Activated CD4-positive, alpha-beta T cell treated with anti-CD3 and anti-CD28 coated beads for 1 hour (primary cell): ENCODE results near the gene BRD9.
"Not testable (repeated sequence)": the region's sequence is repeated elsewhere in the genome, so short reads cannot be mapped to it uniquely, and the experiment has no call there.

Experiments
- DNase-seq: peaks from one replicate; pipeline ENCODE4 v3.0.0-alpha.2; 2020

Gene BRD9

DNA sequence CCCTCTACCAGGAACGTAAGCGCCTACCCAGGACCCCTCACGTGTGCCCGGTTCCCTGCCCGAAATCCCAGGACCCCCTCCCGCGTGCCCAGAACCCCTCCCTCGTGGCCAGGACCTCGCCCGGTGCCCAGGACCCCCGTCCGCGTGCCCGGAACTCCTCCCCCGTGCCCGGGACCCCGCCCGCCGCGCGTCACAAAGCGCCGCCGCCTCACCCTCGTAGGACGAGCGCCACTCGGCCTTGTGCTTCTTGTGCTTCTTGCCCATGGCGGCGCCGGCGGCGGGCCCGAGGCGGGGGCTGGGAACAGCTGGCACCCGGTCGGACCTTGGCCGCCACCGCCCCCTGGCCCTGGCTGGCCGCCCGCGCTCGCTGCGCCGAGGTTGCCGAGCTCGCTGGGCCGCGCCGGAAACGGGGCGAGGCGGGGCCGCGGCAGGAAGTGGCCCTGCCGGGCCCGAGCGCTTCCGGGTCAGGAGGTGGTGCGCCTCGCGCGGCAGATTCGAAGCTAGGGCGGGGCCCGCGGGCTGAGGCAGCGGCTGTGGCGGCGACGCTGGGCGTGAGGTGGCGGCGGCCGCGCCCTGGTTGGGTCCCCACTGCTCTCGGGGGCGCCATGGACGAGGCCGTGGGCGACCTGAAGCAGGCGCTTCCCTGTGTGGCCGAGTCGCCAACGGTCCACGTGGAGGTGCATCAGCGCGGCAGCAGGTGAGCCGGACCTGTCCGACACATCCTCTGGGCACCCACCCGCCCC, at the start of gene BRD9, which contains the start of gene TRIP13:
BRD9 (minus strand) TSS at position 408 of the 743 bp plus-strand sequence; CDS start at position 264, 144 bp downstream.
TRIP13 (plus strand) TSS at position 491 of the 743 bp plus-strand sequence; CDS start at position 606, 115 bp downstream.
- DNase-seq, result peak; percentile 73

DNA sequence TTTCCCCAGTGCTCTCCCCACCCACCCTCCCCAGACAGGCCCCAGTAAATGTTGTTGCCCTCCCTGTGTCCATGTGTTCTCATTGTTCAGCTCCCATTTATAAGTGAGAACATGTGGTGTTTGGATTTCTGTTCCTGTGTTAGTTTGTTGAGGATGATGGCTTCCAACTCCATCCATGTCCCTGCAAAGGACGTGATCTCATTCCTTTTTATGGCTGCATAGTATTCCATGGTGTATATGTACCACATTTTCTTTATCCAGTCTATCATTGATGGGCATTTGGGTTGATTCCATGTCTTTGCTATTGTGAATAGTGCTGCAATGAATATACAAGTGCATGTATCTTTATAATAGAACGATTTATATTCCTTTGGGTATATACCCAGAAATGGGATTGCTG, 48.1 kb upstream of the BRD9 start:
- not testable (repeated sequence) for DNase-seq

DNA sequence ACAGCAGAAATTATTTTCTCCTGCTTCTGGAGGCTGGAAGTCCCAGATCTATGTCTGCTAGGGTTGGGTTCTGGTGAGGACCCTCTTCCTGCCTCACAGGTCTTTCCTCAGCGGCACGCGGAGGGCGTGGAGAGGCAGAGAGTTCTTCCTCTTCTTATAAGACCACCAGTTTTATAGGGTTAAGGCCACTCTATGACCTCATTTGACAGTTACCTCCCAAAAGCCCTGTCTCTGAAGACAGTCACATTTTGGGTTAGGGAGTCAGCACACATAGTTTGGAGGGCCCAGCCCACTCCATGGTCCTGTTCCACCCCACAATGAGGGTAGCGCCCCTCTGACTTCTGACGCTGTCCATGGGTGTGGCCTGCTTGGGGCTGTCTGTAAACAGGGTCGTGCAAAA, 46.8 kb upstream of the BRD9 start:
- no peak for DNase-seq

DNA sequence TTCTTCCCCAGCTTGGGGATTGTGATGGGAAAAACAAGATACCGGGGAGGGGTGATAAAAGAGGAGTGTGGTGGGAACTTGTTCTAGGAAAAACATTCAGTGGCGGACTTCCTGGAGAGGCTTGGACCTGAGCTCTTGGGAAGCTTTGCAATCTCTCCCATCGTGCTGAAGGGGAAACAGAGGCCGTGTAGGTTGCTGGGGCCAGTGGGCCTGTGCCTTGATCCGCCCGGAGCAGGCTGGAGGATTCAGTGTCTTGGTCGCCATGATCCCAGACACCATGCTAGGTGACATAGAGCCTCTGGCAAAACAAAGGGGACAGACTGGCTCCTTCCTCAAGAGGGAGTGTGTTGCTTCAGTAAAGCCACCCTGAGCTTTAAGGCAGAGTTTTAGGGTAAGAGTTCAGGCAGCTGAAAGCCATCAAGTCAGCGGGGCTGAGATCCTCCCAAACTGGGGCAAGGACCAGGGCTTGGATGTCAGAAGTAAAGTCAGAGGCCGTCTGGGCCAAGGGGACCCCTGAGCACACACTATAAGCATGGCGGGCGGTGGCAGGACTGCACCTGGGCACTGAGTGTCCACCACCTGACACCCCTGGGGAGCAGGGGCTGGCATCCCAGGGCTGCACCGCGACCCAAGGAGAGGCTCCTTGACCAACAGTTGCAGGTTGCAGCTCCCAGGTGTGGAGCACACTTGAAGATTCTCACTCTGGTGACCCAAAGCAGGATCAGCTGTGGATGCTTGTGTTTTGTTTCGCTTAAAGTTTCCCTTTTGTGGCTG, 44.7 kb upstream of the BRD9 start:
- DNase-seq, result no peak

DNA sequence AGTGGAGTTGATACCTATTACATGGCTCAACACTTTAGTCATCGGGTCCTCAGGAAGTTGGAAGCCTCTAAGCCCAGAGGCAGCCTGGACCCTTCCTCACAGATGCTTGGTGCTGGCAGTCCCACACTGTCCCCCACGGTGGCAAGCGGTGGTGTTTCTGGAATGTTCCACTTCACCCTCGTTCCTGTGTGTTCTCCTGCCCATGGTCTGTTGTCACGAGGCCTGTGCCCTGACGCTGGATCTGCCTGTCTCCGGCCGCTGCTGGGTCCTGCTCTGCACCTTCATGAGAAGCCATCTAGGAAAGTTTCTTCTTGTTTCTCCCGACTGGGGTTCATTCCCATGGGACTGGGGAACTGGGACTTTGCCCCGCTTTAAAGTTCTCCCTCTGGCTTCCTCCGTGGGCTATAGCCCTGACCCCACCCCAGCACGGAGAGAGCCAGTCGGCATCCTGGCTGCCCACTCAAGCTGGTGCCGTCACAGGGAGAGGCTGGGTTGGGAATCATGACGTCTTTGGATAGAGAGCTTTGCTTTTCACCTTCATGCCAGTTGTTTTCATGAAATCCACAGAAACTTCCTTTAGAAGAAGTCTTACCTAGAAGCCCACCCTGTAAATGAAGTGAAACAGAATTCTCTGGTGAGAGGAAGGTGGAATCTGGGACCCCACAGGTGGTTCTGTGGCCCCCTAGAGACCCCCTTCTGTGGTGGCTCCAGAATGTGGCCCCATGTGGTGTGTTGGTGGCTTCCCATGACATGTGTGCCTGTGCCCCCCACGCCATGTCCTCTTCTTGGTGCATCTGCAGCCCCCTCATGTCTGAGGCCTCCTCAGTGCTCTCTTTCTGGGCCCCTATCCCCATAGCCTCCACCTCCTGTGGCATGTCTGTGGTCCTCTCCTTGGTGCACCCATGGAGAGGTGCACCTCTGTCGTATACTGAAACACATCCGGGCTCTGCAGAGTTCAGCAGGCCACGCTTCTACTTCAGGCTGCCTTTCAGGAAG, 43.8 kb upstream of the BRD9 start:
- no peak for DNase-seq

DNA sequence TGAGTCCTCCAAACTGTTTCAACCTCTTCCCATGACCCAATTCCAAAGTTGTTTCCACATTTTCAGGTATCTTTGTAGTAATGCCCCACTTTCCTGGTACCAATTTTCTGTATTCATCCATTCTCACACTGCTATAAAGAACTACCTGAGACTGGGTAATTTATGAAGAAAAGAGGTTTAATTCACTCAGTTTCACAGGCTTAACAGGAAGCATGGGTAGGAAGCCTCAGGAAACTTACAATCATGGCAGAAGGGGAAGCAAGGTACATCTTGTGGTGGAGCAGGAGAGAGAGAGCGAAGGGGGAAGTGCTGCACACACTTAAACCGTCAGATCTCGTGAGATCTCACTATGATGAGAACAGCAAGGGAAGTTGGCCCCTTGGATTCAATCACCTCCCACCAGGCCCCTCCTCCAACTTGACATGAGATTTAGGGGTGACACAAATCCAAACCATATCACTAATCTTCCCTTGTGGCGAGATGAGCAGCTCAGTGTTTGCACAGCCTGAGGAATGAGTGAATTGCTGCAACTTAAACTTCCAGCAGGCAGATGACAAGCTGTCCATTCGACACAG, 43.0 kb upstream of the BRD9 start:
- no peak for DNase-seq

DNA sequence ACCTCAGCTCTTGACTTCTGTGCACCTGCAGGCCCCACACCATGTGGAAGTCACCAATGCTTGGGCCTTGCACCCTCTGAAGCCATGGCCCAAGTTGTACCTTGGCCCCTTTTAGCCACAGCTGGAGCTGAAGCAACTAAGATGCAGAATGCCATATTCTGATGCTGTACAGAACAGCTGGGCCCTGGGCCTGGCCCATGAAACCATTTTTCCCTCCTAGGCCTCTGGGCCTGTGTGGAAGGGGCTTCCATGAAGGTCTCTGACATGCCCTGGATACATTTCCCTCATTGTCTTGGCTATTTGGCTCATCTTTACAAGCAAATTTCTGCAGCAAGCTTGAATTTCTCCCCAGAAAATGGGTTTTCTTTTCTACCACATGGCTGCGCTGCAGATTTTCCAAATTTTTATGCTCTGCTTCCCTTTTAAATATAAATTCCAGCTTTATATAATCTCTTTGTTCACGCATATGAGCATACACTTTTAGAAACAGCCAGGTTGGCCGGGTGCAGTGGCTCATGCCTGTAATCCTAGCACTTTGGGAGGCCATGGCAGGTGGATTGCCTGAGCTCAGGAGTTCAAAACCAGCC, 41.9 kb upstream of the BRD9 start:
- DNase-seq, result not testable (repeated sequence)

DNA sequence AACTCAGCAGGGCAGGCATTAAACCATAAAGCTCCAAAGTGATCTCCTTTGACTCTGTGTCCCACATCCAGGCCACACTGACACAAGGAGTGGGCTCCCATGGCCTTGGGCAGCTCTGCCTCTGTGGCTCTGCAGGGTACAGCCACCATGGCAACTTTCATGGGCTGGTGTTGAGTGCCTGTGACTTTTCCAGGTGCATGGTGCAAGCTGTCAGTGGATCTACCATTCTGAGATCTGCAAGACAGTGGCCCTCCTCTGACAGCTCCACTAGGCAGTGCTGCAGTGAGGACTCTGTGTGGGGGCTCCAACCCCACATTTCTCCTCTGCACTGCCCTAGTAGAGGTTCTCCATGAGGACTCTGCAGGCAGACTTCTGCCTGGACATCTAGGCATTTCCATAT, 41.4 kb upstream of the BRD9 start:
- DNase-seq, result not testable (repeated sequence)

DNA sequence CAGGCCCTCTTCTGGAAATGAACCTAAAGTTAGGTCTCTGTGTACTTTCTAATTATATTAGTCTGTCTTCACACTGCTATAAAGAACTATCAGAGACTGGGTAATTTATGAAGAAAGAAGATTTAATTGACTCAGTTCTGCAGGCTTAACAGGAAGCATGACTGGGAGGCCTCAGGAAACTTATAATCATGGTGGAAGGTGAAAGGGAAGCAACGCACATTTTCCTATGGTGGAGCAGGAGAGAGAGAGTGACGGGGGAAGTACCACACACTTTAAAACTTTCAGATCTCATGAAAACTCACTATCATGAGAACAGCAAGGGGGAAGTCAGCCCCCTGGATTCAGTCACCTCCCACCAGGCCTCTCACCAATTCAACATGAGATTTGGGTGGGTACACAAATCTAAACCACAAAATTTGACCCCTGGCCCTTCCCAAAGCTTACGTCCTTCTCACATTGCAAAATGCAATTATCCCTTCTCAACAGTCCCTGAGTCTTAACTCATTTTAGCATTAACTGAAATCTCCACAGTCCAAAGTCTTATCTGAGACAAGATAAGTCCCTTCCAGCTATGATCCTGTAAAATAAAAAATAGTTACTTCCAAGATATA, 40.8 kb upstream of the BRD9 start:
- DNase-seq, result no peak

DNA sequence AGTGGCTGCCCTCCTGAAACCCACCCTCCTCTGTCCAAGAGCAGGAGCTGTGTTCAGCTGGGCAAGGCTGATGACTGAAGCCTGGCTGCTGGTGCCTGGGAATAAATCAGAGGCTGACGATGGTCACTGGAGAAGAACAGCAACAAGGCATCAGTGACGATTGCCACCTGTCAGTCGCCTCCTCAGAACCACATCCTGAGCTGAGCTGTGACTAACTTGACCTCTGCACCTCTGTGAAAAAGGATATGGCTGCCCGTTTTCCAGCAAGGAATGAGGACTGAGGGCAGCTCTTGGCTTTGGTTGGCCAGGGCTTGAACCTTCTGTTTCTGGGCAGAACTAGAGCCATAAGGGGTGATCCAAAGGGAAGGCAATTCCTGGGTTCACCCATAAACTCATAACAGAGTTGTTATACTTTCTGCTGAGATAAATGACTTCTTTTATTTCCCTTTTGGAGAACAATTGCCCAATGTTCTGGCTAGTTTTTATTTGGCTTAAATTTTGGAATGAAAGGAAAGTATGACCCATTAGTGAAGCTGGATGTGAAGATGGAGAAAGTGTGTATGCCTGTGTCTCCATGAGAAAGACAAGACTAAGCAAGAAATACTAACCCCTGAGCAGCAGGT, 40.1 kb upstream of the BRD9 start:
- no peak for DNase-seq

DNA sequence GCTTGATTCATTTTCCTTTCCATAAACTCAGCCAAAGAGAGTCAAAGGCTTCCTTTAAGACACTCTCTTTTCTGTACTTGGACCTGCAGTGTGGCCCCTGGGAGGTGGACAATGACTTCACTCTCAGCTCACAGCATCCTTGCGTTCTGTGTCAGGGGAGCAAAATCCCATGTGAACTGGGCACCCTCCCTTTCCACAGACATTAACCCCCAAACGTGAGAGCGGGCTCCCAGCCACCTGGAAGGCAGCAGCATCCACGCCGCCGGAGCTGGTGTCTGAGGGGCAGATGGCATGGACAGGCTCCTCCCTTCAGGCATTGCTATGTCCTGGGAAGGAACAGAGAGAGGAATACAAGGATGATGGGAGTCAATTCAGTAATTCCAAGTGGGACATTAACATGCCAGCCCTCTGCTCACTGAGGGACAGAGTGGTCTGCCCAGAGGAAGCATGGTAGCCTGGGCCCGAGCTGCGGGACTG, 39.6 kb upstream of the BRD9 start:
- no peak for DNase-seq

DNA sequence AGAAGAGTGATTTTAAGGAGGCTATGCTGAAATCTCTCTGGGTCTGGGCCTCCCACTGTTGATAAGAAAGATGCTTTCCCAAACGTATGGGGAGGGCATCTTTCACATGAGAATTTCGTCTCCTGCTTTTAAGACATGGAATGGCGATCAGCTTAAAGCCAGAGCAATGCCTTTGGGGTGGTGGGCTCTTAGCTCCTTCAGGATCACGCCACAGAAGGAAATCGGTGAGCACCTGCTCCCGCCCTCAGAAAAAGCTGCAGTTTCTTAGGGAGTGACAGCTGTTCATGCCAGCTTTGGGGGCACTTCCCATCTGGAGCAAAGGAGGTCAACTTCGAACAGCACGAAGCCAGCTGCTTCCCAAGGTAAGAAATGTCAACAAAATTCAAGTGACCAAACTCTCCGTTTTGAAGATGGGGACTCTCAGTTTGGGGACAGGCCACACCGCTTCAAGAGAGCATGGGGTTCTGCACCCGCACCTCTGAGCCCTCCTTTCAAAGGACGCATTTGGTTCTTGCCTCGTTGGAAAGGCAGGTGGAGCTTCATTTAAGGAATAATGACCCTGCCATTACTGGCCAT, 39.1 kb upstream of the BRD9 start:
- DNase-seq, result no peak

DNA sequence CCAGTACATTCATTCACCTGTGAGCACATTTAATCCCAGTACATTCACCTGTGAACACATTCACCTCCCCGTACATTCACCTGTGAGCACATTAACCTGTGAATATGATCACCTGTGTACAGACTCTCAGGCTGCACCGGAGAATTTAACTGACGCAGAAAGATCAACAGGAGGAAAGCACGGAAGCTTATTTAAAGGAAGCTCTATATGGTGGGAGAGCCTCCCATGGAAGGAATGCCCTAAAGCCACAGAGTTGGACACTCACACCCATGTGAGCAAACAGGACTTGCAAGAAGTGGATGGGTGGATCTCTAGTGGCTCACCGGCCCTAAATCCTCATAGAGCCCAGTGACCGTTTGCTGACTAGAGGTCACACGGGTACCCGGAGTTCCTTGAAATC, 38.3 kb upstream of the BRD9 start:
- DNase-seq, result no peak

DNA sequence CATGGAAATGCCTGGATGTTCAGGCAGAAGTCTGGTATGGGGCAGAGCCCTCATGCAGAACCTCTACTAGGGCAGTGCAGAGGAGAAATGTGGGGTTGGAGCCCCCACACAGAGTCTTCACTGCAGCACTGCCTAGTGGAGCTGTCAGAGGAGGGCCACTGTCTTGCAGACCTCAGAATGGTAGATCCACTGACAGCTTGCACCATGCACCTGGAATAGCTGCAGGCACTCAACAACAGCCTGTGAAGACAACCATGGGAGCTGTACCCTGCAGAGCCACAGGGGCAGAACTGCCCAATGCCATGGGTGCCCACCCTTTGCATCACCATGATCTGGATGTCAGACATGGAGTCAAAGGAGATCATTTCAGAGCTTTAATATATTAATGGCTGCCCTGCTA, 37.0 kb upstream of the BRD9 start:
- peak; percentile 3 for DNase-seq

DNA sequence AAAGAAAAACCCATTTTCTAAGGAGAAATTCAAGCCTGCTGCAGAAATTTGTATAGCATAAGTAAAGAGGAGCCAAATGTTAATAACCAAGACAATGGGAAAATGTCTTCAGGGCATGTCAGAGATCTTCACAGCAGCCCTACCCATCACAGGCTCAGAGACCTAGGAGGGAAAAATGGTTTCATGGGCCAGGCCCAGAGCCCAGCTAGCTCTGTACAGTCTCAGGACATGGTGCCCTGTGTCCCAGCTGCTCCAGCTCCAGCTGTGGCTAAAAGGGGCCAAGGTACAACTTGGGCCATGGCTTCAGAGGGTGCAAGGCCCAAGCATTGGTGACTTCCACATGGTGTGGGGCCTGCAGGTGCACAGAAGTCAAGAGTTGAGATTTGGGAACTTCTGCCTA, 36.6 kb upstream of the BRD9 start:
- not testable (repeated sequence) for DNase-seq

DNA sequence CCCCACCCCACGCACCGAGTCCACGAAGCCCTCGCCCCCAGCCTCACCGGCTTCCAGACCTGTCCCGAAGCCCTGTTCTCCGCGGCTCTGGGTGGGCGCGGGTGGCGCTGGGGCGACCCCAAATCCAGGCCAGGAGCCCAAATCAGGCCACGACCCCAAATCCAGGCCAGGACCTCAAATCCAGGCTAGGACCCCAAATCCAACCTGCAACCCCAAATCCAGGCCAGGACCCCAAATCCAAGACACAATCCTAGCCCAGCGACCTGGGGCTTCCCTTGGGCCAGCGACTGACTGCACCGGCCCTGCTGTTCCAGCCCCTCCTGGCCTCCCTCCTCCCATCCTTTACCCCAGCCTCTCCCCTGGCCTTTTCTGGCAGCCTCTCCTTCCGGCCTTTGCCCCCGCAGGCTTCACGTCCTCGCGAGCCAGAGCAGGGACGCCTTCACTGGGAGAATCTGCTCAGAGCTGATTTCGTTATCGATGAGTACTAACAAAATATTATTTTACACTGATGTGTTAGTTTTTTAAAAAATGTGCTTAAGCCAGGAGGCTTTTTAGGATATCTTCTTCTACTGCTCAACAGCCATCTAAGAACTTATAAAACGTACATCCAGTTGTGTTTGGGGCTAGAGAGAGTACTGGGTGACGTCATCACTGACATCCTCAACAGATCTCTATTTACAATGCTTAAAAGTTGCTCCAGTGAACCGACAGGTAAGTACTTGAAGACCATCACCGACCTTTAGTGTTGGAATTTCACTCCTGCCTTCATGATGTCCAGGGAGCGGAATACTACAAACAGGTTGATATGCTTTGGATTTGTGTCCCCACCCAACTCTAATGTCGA, 34.8 kb upstream of the BRD9 start:
- no peak for DNase-seq

DNA sequence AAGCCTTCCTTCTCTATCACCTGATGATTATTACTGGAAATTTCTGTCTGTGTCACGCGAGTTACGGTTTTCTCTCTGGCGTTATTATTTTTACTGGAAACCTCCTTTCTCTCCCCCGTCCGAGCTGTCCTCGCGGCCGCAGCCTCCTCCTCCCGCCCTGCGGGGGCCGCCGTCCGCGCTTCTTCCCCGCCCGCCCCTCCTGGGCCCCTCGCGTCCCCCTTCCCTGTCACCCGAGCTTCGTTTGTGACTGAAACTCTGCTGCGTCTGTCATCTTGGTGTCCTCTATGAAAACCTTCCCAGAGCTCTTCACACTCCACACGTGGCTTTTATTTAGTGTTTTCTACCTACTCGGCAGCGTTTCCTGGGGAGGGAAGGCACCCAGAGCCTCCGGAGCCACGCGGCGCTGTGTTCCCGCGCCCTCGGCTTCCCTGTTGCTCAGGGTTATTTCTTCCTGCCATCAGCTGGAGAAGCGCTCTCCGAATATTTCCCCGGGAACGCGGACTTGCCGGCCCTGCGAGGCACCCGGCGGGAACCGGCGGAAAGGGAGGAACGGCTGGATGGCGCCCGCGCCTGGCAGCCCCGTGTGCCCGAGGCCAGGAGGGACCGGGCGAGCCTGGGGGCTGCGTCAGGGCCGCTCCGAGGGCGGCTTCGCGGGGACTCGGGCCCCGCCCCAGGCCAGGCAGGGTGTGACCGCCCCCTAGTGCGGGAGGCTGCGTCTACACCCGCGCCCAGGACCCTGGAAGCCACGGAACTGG, 34.0 kb upstream of the BRD9 start:
- DNase-seq, result no peak

DNA sequence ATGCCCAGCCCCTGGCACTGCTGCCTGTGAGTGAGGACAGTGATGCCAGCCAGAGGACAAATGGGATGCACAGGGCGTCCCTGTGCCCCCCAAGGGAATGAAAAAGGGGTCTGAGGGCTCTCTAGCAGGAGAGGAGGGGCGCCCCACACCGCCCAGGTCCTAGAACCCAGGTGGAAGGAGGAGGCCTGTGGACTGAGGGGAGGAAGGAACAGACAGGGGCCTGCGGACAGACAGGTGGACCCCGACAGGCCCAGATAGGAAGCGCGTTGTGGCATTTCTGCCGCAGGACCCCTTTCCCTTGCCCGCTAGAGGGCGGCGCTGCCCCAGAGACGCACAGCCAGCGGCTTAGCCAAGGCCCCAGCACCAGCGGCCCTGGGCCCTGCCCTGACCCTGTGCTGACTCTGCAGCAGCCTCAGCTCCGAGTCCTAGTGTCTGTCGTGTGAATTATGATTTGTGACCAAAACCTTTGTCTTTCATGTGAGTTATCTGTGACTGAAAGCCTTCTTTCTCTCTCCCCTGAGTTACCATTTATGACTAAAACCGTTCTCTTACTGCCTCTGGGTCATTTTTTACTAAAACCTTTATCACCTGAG, 30.8 kb upstream of the BRD9 start:
- peak; percentile 51 for DNase-seq
